ENCODE measurements around the gene ACAD8.

GRCh38 chr11:134313379-134313778 is 60.0 kb downstream of the ACAD8 start:
- TF ChIP-seq CTCF (IDR thresholded peaks at IDR 0.05) (no peak), POLR2A (IDR thresholded peaks at IDR 0.05) (no peak)
